Activated naive CD8-positive, alpha-beta T cell treated with anti-CD3 and anti-CD28 coated beads, Interleukin-2, amount 10 ng/mL, durations not matched to agents 7 days and 5 days (primary cell): ENCODE measurements around the gene ITM2C. TPM values are rescaled to one million over a fixed set of nuclear protein-coding genes. Genes with fewer than 3 reads are reported as not detected.

Experiments
- ATAC-seq: fragments of 150-1000 bp; cut with Tn5 transposase; one replicate; pipeline ENCODE4 v1.10.0; 2021; ENCODE audit warnings: low read depth, moderate library complexity
- POLR2A ChIA-PET: fragments of 350-600 bp; sonication (Branson Sonifier 250); formaldehyde crosslinking; loops from one replicate; lab custom pipeline; 2021; ENCODE audit warnings: antibody characterized with exemption; lab: Charles Lee
- DNase-seq: peaks from one replicate; pipeline ENCODE4 v3.0.0; 2021
- H3K27ac Mint-ChIP-seq: one replicate; pipeline ENCODE4 v1.8.0; 2022; ENCODE audit warnings: mild to moderate bottlenecking, mixed read lengths
- H3K27me3 Mint-ChIP-seq: one replicate; pipeline ENCODE4 v1.8.0; 2022; ENCODE audit warnings: mild to moderate bottlenecking, moderate library complexity, mixed read lengths
- H3K36me3 Mint-ChIP-seq: one replicate; pipeline ENCODE4 v1.8.0; 2021; ENCODE audit warnings: mild to moderate bottlenecking, mixed read lengths
- H3K4me1 Mint-ChIP-seq: one replicate; pipeline ENCODE4 v1.8.0; 2021; ENCODE audit warnings: mixed read lengths
- H3K4me3 Mint-ChIP-seq: one replicate; pipeline ENCODE4 v1.8.0; 2022; ENCODE audit warnings: mild to moderate bottlenecking, moderate library complexity, mixed read lengths
- H3K9me3 Mint-ChIP-seq: one replicate; pipeline ENCODE4 v1.8.0; 2021; ENCODE audit warnings: mixed read lengths
- total RNA-seq, 2 experiments: library from RNA; stranded (reverse); gene quantifications; one replicate each; pipeline ENCODE4 v1.2.3, GENCODE V29; 2021

The ITM2C gene
- total RNA-seq, 2 experiments from 2014 or later = 102 to 105 TPM

- no peak overlapping the region for H3K4me3 Mint-ChIP-seq
- peaks cover 17% of the 10 kb centered on the region for H3K36me3 Mint-ChIP-seq
- no peaks in the 10 kb centered on the region for H3K9me3 Mint-ChIP-seq
- no peak overlapping the region for H3K27ac Mint-ChIP-seq
- peak; percentile 22 for DNase-seq
- POLR2A ChIA-PET = no interaction called here
- no peak for ATAC-seq
- no peaks in the 10 kb centered on the region for H3K27me3 Mint-ChIP-seq
- peaks cover 29% of the 10 kb centered on the region for H3K4me1 Mint-ChIP-seq
Observed at GRCh38 chr2:230914886-230915285, 50.1 kb downstream of the ITM2C start.

GRCh38 chr2:230915319-230915718 lies 50.6 kb downstream of the ITM2C start:
- ATAC-seq (no peak), DNase-seq (no peak)
- peaks cover 13% of the 10 kb centered on the region for H3K36me3 Mint-ChIP-seq
- H3K9me3 Mint-ChIP-seq = no peaks in the 10 kb centered on the region
- H3K4me3 Mint-ChIP-seq = no peak overlapping the region
- peaks cover 33% of the 10 kb centered on the region for H3K4me1 Mint-ChIP-seq
- H3K27ac Mint-ChIP-seq = no peak overlapping the region
- no peaks in the 10 kb centered on the region for H3K27me3 Mint-ChIP-seq
- POLR2A ChIA-PET = no interaction called here

GRCh38 chr2:230916218-230916617 lies 51.5 kb downstream of the ITM2C start:
- ATAC-seq (no peak), DNase-seq (no peak)
- no peaks in the 10 kb centered on the region for H3K27me3 Mint-ChIP-seq
- H3K9me3 Mint-ChIP-seq = no peaks in the 10 kb centered on the region
- POLR2A ChIA-PET = no interaction called here
- no peak overlapping the region for H3K27ac Mint-ChIP-seq
- no peak overlapping the region for H3K4me3 Mint-ChIP-seq
- H3K4me1 Mint-ChIP-seq = peaks cover 33% of the 10 kb centered on the region
- H3K36me3 Mint-ChIP-seq = peaks cover 4% of the 10 kb centered on the region

- Mint-ChIP-seq H3K27me3 (no peaks in the 10 kb centered on the region), H3K27ac (peak overlapping the region; percentile 57), H3K4me3 (peak overlapping the region; percentile 35), H3K4me1 (peaks cover 48% of the 10 kb centered on the region), H3K9me3 (no peaks in the 10 kb centered on the region), H3K36me3 (peaks cover 6% of the 10 kb centered on the region)
- ATAC-seq = no peak
- POLR2A ChIA-PET = no interaction called here
- no peak for DNase-seq
Observed at GRCh38 chr2:230919240-230919639, 54.5 kb downstream of the ITM2C start.

- Mint-ChIP-seq H3K36me3 (peaks cover 5% of the 10 kb centered on the region), H3K4me3 (peak overlapping the region; percentile 71), H3K9me3 (no peaks in the 10 kb centered on the region), H3K27ac (peak overlapping the region; percentile 48), H3K4me1 (peaks cover 52% of the 10 kb centered on the region), H3K27me3 (no peaks in the 10 kb centered on the region)
- ATAC-seq (no peak), DNase-seq (no peak)
- POLR2A ChIA-PET = no interaction called here
Observed at GRCh38 chr2:230919681-230920080, 54.9 kb downstream of the ITM2C start.

- Mint-ChIP-seq H3K4me3 (peak overlapping the region; percentile 71), H3K27me3 (no peaks in the 10 kb centered on the region), H3K9me3 (no peaks in the 10 kb centered on the region), H3K27ac (peak overlapping the region; percentile 82), H3K4me1 (peaks cover 56% of the 10 kb centered on the region), H3K36me3 (peaks cover 2% of the 10 kb centered on the region)
- no peak for ATAC-seq
- DNase-seq = no peak
- POLR2A ChIA-PET = no interaction called here
Observed at GRCh38 chr2:230920167-230920566, 55.4 kb downstream of the ITM2C start.

GRCh38 chr2:230921806-230922595 lies 57.3 kb downstream of the ITM2C start:
- Mint-ChIP-seq H3K4me3 (peak overlapping the region; percentile 25), H3K27me3 (no peaks in the 10 kb centered on the region), H3K27ac (peak overlapping the region; percentile 35), H3K9me3 (no peaks in the 10 kb centered on the region), H3K36me3 (peaks cover 2% of the 10 kb centered on the region), H3K4me1 (peaks cover 60% of the 10 kb centered on the region)
- DNase-seq (peak; percentile 24), ATAC-seq (no peak)
- POLR2A ChIA-PET = no interaction called here

GRCh38 chr2:230922951-230923717 lies 58.4 kb downstream of the ITM2C start:
- H3K9me3 Mint-ChIP-seq = no peaks in the 10 kb centered on the region

GRCh38 chr2:230924092-230924469 lies 59.3 kb downstream of the ITM2C start:
- POLR2A ChIA-PET = interaction anchor here (0.6 to 2.7 kb wide), 11 partner anchors 12 to 599 kb away, joined by 3 to 10 read pairs (median 5); partner anchors contain the start of gene ITM2C
- Mint-ChIP-seq H3K27ac (peak overlapping the region; percentile 98), H3K4me3 (peak overlapping the region; percentile 90), H3K4me1 (peaks cover 59% of the 10 kb centered on the region), H3K9me3 (no peaks in the 10 kb centered on the region), H3K36me3 (peaks cover 2% of the 10 kb centered on the region), H3K27me3 (no peaks in the 10 kb centered on the region)
- ATAC-seq (no peak), DNase-seq (peak; percentile 21)

More at GRCh38 chr2:230922951-230923717, 58.4 kb downstream of the ITM2C start:
- H3K4me1 Mint-ChIP-seq = peaks cover 62% of the 10 kb centered on the region
- POLR2A ChIA-PET = interaction anchor here (1.1 kb wide), 1 partner anchor 47 kb away, joined by 6 read pairs; no protein-coding TSS in a partner anchor
- H3K36me3 Mint-ChIP-seq = peaks cover 2% of the 10 kb centered on the region
- no peaks in the 10 kb centered on the region for H3K27me3 Mint-ChIP-seq
- peak; percentile 27 for DNase-seq
- peak overlapping the region; percentile 90 for H3K4me3 Mint-ChIP-seq
- ATAC-seq = no peak
- peak overlapping the region; percentile 98 for H3K27ac Mint-ChIP-seq

- DNase-seq = peak; percentile 71
- ATAC-seq = peak; percentile 75
- H3K4me1 Mint-ChIP-seq = peaks cover 57% of the 10 kb centered on the region
- H3K27ac Mint-ChIP-seq = peak within 1 kb of the TSS; percentile 98
- no peaks in the 10 kb centered on the region for H3K9me3 Mint-ChIP-seq
- H3K27me3 Mint-ChIP-seq = no peaks in the 10 kb centered on the region
- peak within 1 kb of the TSS; percentile 90 for H3K4me3 Mint-ChIP-seq
- peaks cover 2% of the 10 kb centered on the region for H3K36me3 Mint-ChIP-seq
- POLR2A ChIA-PET = interaction anchor here (0.5 to 2.9 kb wide), 14 partner anchors 12 to 599 kb away, joined by 3 to 13 read pairs (median 4); partner anchors contain the start of gene ITM2C
Observed at GRCh38 chr2:230924470-230925341, 60.0 kb downstream of the ITM2C start, which contains the start of gene GPR55. GPR55 (minus strand) TSS chr2:230925242; CDS start chr2:230910962, 14,280 bp downstream.

- H3K36me3 Mint-ChIP-seq = peaks cover 2% of the 10 kb centered on the region
- H3K9me3 Mint-ChIP-seq = no peaks in the 10 kb centered on the region
- POLR2A ChIA-PET = interaction anchor here (0.9 to 2.9 kb wide), 13 partner anchors 20 to 67 kb away, joined by 3 to 13 read pairs (median 5); partner anchors contain the start of gene ITM2C
- peaks cover 54% of the 10 kb centered on the region for H3K4me1 Mint-ChIP-seq
- DNase-seq = peak; percentile 56
- ATAC-seq = peak; percentile 38
- peak overlapping the region; percentile 98 for H3K27ac Mint-ChIP-seq
- H3K4me3 Mint-ChIP-seq = peak overlapping the region; percentile 90
- H3K27me3 Mint-ChIP-seq = no peaks in the 10 kb centered on the region
Observed at GRCh38 chr2:230925443-230925878, 60.7 kb downstream of the ITM2C start.
